Measurements from ENCODE around the gene SH3GLB2.

DNA sequence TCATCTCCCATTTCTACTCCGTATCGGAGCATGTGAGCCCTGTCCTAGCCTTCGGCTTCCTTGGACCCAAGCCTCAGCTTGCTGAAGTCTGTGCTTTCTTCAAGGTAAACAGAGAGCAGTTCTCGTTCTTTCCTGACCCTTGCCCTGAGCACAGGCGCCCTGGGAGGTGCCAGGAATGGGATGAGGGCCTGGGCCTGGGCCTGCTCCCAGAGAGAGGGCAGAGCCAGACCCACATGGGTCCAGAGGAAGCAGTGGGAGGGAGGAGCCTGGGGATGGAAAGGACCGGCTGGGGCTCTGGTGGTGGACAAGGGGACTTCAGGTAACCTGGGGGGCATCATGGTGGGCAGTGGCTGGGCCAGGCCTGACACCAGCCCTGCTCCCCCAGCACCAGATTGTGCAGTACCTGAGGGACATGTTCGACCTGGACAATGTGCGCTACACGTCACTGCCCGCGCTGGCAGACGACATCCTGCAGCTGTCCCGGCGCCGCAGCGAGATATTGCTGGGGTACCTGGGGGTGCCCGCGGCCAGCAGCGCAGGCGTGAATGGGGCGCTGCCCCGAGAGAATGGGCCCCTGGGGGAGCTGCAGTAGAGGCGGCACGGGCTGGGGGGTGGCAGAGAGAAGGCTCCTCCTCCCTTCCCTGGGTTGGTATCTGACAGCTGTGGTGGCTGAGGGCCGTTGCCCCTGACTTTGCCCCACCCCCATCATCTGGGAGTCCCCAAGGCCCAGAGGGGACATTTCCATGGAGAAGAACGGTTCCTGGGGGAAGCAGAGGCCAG, 41.9 kb upstream of the SH3GLB2 start:
- TF ChIP-seq, protein P1, sequence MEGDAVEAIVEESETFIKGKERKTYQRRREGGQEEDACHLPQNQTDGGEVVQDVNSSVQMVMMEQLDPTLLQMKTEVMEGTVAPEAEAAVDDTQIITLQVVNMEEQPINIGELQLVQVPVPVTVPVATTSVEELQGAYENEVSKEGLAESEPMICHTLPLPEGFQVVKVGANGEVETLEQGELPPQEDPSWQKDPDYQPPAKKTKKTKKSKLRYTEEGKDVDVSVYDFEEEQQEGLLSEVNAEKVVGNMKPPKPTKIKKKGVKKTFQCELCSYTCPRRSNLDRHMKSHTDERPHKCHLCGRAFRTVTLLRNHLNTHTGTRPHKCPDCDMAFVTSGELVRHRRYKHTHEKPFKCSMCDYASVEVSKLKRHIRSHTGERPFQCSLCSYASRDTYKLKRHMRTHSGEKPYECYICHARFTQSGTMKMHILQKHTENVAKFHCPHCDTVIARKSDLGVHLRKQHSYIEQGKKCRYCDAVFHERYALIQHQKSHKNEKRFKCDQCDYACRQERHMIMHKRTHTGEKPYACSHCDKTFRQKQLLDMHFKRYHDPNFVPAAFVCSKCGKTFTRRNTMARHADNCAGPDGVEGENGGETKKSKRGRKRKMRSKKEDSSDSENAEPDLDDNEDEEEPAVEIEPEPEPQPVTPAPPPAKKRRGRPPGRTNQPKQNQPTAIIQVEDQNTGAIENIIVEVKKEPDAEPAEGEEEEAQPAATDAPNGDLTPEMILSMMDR (conservative IDR thresholded peaks at IDR 0.05) = no peak
- no peak for TF ChIP-seq EZH2 (IDR thresholded peaks at IDR 0.05; ENCODE audit: low read depth)

All from PC-9 (cell line).